ENCODE results near the gene KCTD15. TPM values are rescaled to one million over a fixed set of nuclear protein-coding genes. Genes with fewer than 3 reads are reported as not detected.

Gene KCTD15
- total and polyA plus RNA-seq, 2 of the 4 experiments (the other 2 are of a cell fraction) = 16.3 to 19.6 TPM

DNA sequence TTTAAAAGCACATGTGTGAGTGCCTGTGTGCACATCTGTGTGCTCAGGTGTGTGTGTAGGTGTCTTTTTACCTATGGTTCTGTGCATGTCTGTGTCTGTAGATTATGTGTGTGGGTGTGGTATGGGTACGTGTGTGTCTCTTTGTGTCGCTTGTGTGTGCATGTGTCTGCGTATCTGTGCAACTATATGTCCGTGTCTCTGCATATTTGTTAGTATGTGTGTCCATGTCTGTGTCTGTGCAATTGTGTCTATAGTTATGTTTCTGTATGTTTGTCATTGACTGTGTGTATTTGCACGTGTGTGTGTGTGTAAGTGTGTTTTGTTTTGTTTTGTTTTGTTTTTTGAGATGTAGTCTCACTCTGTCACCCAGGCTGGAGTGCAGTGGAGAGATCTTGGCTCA is 7.3 kb upstream of the KCTD15 start:
- no peaks in the 10 kb centered on the region for H4K20me1 ChIP-seq (ENCODE audit: insufficient read depth, low read length)
- intact Hi-C loops (cut with micrococcal nuclease) = no loop called here
- CTCF ChIA-PET = no interaction called here
- H3K18ac ChIP-seq (ENCODE audit: low read depth, low read length) = no peak overlapping the region
- TF ChIP-seq, protein P1, sequence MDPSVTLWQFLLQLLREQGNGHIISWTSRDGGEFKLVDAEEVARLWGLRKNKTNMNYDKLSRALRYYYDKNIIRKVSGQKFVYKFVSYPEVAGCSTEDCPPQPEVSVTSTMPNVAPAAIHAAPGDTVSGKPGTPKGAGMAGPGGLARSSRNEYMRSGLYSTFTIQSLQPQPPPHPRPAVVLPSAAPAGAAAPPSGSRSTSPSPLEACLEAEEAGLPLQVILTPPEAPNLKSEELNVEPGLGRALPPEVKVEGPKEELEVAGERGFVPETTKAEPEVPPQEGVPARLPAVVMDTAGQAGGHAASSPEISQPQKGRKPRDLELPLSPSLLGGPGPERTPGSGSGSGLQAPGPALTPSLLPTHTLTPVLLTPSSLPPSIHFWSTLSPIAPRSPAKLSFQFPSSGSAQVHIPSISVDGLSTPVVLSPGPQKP (IDR thresholded peaks at IDR 0.05; ENCODE audit: borderline replicate concordance, low read depth, low read length) = no peak
- TF ChIP-seq RCOR1 (IDR thresholded peaks at IDR 0.05; ENCODE audit: insufficient replicate concordance, low read length) (no peak), CHD1 (IDR thresholded peaks at IDR 0.05; ENCODE audit: low read depth, low read length) (no peak), MAFK (IDR thresholded peaks at IDR 0.05; ENCODE audit: low read depth, low read length) (no peak), NFE2L2 (IDR thresholded peaks at IDR 0.05; ENCODE audit: low read depth, low read length) (no peak), MAZ (IDR thresholded peaks at IDR 0.05; ENCODE audit: borderline replicate concordance, low read depth, low read length) (no peak), CEBPB (IDR thresholded peaks at IDR 0.05; ENCODE audit: low read depth, low read length) (no peak), MXI1 (IDR thresholded peaks at IDR 0.05; ENCODE audit: borderline replicate concordance, low read depth, low read length) (no peak), FOS (IDR thresholded peaks at IDR 0.05; ENCODE audit: low read depth, low read length) (no peak), RFX5 (IDR thresholded peaks at IDR 0.05; ENCODE audit: low read depth, low read length) (no peak), POLR2A (IDR thresholded peaks at IDR 0.05; ENCODE audit: low read depth, low read length) (no peak)
- TF ChIP-seq, protein P2, sequence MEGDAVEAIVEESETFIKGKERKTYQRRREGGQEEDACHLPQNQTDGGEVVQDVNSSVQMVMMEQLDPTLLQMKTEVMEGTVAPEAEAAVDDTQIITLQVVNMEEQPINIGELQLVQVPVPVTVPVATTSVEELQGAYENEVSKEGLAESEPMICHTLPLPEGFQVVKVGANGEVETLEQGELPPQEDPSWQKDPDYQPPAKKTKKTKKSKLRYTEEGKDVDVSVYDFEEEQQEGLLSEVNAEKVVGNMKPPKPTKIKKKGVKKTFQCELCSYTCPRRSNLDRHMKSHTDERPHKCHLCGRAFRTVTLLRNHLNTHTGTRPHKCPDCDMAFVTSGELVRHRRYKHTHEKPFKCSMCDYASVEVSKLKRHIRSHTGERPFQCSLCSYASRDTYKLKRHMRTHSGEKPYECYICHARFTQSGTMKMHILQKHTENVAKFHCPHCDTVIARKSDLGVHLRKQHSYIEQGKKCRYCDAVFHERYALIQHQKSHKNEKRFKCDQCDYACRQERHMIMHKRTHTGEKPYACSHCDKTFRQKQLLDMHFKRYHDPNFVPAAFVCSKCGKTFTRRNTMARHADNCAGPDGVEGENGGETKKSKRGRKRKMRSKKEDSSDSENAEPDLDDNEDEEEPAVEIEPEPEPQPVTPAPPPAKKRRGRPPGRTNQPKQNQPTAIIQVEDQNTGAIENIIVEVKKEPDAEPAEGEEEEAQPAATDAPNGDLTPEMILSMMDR (conservative IDR thresholded peaks at IDR 0.05; ENCODE audit: low read depth, low read length) = no peak
- dilution Hi-C loops (cut with HindIII; ENCODE audit: low sequenced_read_pairs, unreplicated experiment) = no loop called here
- H4K8ac ChIP-seq (ENCODE audit: low read depth in 2 of 2, low read length in 2 of 2) = no peak overlapping the region
- H2AK9ac ChIP-seq (replicated peaks; ENCODE audit: low read depth, low read length, poor library complexity) = no peak overlapping the region
- POLR2A ChIA-PET (ENCODE audit: unreplicated experiment) = no interaction called here
- H3K9ac ChIP-seq (ENCODE audit: low read depth, low read length) = no peak overlapping the region
- WGBS, 2 experiments (ENCODE audit: extremely low coverage in 2 of 2, insufficient read length in 1 of 2) = 73% methylated on average over 2 of the region's 5 CpGs; no CpG with 5 or more reads in 1 of the 2 experiments
- no peak overlapping the region for H4K91ac ChIP-seq (ENCODE audit: insufficient read depth, low read depth, low read length)
- H2BK15ac ChIP-seq (ENCODE audit: low read depth, low read length) = no peak overlapping the region
- no peak overlapping the region for H2AFZ ChIP-seq (replicated peaks; ENCODE audit: low read length, poor library complexity)
- H3K36me3 ChIP-seq (ENCODE audit: control insufficient read depth, insufficient read depth, low read length) = no peaks in the 10 kb centered on the region
- H3K27me3 ChIP-seq (ENCODE audit: control insufficient read depth, insufficient read depth, low read length) = peaks cover 10% of the 10 kb centered on the region
- no peak overlapping the region for H3K4ac ChIP-seq (ENCODE audit: low read depth, low read length)
- in situ Hi-C loops (cut with MboI; ENCODE audit: low sequenced_read_pairs) = loop anchor here (25.0 kb wide), 1 partner anchor 548 kb away; no protein-coding TSS in a partner anchor
- H3K23ac ChIP-seq (ENCODE audit: low read depth, low read length) = no peak overlapping the region
- no peak overlapping the region for H2AK5ac ChIP-seq (ENCODE audit: low read depth, low read length)
- no TSS peak for BruUV-seq (replicated peaks)
- no peak for DNase-seq
- H3K9me3 ChIP-seq (ENCODE audit: control insufficient read depth, insufficient read depth, low read length) = no peaks in the 10 kb centered on the region
- H4K5ac ChIP-seq (ENCODE audit: low read depth, low read length) = no peak overlapping the region
- no peak overlapping the region for H3K27ac ChIP-seq (ENCODE audit: insufficient read depth, low read length)
- H3K4me2 ChIP-seq (ENCODE audit: low read depth, low read length) = no peak overlapping the region
- peaks cover 15% of the 10 kb centered on the region for H3K9me1 ChIP-seq (ENCODE audit: insufficient read depth, low read length)
- H2BK20ac ChIP-seq (ENCODE audit: low read depth, low read length) = no peak overlapping the region
- no peak overlapping the region for H2BK120ac ChIP-seq (ENCODE audit: low read depth, low read length)
- H3K56ac ChIP-seq (ENCODE audit: extremely low read depth, insufficient read depth, low read length) = no peak overlapping the region
- no peak overlapping the region for H3K14ac ChIP-seq (replicated peaks; ENCODE audit: low read depth, low read length)
- H3K4me3 ChIP-seq (ENCODE audit: insufficient read depth, low read depth, low read length) = no peak overlapping the region
- no peak for ATAC-seq (ENCODE audit: low read depth)
- H3K4me1 ChIP-seq (ENCODE audit: control insufficient read depth, insufficient read depth, low read length) = peaks cover 6% of the 10 kb centered on the region
- H3K79me1 ChIP-seq (ENCODE audit: low read depth in 1 of 2, low read length in 2 of 2) = no peaks in the 10 kb centered on the region; a peak in 1 of 4 replicates
- no peak overlapping the region for H2BK5ac ChIP-seq (ENCODE audit: low read depth, low read length, poor library complexity, severe bottlenecking)

Data from IMR-90 (cell line).